Left renal pelvis (tissue), 4 donors: Measurements from ENCODE around the gene CMTM3. TPM values are rescaled to one million over a fixed set of nuclear protein-coding genes. Genes with fewer than 3 reads are reported as not detected.
"Not testable (repeated sequence)": the region's sequence is repeated elsewhere in the genome, so short reads cannot be mapped to it uniquely, and the experiment has no call there.

Source experiments
- DNase-seq, 4 donors: peaks; one replicate each; pipeline ENCODE4 v3.0.0-alpha.2; 2013; ENCODE audit warnings: low read depth in 4 of 4, low spot score in 3 of 4
- polyA plus RNA-seq, 4 donors: library from polyadenylated mRNA; unstranded; fragments of 120-200 nt; gene quantifications; one replicate each; pipeline ENCODE4 v1.2.1, GENCODE V29; 2013; ENCODE audit not compliant: insufficient read length in 4 of 4

CMTM3 gene
- polyA plus RNA-seq, 4 donors = 61.2 to 84.7 (median 70.0) TPM

DNA sequence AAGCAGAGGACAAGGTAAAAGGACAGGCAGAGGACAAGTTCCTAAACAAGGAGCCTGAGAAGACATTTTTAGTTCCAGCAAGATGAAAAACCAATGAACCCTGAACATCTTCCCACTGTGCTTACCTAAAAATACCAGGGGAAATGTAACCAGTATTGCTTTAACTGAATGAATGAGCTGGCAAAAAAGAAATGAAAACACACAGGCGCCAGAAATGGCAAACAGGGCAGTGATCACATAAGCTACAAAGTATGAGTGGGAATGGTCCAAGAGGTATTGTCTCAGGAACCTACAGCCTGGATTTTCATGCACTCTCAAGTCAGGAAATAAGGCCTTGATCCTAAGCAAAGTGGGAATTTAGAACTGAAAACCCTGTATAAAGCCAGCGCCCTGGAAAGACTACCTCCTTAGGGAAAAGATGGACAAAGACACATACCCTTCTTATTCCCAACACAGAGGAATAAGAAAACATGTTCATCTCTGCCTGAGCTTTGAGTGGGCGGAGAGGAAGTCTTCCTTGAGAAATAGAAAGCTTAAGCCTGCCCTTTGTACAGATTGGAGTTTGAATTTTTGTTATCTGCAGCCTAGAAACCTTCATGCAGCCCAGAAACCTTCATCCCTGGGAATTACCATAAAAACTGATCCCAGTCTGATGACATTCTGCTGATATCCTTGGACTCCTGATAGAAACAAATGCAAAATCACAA lies 23.1 kb upstream of the CMTM3 start:
- no peak for DNase-seq

DNA sequence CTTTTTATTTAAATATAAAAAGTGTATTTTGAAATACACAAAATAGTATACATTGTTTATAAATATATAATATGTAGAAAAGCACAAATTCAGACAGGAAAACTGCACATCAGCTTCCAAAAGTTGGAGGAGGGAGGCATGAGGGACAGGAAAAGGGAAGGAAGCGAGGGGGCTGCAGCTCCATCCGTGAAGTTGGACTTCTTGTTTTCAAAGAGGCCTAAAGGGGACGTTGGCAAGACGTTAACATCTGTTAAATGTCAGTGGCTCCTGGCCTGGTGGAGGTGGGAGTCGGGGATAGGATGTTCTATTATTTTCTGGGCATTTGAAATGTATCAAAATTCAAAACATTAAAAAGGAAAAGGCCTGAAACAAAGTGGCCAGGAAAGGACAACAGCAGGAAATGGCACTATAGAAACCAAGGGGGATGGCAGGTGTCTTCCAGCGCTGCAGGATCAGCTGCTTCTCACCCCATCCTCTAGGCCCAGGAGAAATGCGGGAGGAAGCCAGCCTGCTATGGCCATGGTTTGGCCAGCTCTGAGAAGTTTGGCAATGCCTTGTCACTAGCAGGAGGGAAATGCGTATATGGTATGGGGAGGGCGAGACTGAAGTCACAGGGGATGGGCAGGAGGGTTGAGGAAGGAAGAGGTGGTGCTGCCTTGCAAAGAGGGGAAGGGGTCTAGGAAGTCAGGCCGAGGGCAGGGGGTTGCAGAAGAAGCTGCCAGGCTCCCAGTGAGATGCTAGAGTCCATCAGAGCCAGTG lies 18.8 kb upstream of the CMTM3 start:
- no peak for DNase-seq

DNA sequence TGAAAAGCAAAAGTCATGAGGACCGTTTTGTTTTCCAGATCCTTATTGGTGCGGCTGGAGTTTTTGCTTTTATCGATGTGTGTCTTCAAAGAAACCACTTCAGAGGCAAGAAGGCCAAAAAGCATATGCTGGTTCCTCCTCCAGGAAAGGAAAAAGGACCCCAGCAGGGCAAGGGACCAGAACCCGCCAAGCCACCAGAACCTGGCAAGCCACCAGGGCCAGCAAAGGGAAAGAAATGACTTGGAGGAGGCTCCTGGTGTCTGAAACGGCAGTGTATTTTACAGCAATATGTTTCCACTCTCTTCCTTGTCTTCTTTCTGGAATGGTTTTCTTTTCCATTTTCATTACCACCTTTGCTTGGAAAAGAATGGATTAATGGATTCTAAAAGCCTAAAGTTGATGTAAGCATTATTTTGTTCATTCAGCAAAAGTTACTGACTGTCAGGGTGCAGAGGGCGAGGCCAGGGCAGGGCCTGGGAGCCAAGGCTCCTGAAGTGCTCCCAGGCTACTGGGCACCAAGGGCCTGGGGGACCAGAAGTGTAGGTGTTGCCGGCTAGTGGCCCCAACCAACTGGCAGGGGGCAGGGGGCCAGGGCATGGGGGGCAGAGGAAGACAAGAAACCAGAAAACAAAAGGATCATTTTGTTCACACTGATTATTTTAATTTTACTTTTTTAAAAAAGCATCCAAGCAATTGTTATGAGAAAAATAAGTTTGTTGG lies 16.5 kb upstream of the CMTM3 start:
- DNase-seq = no peak

- no peak for DNase-seq
Measured at GRCh38 chr16:66588981-66589713, 15.4 kb upstream of the CMTM3 start.

DNA sequence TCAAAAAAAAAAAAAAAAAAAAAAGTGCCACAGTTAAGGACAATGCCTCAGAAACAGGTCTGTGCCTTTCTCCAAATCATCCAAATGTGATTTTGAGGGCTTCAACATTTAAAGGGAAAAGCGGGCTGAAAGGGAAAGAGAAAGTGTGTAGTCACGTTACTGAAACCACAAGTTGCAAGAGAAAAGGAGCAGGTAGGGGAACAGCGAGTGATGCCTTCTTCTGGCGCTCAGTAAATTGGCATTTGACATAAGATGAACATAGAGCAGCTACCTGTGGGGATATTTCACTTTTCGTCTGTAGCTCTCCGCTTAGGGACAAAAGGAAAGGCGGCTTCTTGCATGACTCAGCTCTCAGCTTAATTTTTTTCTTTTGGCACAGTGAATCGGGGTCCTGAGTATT lies 14.2 kb upstream of the CMTM3 start:
- DNase-seq = no peak

GRCh38 chr16:66591018-66591417 lies 13.5 kb upstream of the CMTM3 start:
- DNase-seq = no peak

DNA sequence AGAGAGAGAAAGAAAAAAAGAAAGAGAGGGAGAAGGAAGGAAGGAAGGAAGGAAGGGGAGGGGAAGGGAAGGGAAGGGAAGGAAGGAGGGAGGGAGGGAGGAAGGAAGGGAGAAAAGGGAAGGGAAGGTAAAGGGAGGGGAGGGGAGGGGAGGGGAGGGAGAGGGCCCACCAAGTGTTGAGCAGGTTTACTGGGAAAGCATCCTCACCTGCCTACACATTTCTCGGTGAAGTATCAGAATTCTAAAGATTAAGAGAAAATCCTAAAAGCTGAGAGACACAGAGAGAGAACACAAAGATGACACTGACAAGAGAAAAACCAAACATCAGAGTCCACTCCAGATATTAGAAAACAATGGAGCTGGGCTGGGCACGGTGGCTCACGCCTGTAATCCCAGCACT lies 12.3 kb upstream of the CMTM3 start:
- DNase-seq = no peak

- no peak for DNase-seq
Measured at GRCh38 chr16:66592814-66593213, 11.7 kb upstream of the CMTM3 start.

DNA sequence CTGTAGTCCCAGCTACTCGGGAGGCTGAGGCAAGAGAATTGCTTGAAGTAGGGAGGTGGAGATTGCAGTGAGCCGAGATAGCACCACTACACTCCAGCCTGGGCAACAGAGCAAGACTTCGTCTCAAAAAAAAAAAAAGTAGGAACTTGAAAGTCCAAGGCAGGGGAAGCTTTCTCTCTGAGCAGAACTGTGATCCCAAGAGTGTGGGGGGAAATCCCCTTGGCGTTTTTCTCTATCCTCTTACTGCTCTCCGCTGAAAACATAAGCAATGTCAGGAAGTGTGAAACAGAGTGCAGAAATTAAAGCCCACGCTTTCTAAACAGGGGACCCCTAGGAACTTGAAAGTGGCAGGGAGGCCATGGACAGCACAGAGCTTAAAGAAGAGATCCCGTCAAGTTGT lies 9.8 kb upstream of the CMTM3 start:
- DNase-seq = no peak

DNA sequence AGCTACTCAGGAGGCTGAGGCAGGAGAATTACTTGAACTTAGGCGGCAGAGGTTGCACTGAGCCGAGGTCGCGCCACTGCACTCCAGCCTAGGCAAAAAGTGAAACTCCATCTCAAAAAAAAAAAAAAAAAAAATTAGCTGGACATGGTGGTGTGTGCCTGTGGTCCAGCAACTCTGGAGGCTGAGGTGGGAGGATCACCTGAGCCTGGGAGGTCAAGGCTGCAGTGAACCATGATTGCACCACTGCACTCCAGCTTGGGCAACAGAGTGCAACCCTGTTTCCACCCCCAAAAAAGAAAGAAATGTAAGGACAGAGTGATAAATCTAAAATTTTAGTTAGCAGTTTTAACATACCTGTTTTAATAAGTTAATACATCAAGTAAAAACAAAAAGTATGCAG lies 7.9 kb upstream of the CMTM3 start:
- DNase-seq = not testable (repeated sequence)

DNA sequence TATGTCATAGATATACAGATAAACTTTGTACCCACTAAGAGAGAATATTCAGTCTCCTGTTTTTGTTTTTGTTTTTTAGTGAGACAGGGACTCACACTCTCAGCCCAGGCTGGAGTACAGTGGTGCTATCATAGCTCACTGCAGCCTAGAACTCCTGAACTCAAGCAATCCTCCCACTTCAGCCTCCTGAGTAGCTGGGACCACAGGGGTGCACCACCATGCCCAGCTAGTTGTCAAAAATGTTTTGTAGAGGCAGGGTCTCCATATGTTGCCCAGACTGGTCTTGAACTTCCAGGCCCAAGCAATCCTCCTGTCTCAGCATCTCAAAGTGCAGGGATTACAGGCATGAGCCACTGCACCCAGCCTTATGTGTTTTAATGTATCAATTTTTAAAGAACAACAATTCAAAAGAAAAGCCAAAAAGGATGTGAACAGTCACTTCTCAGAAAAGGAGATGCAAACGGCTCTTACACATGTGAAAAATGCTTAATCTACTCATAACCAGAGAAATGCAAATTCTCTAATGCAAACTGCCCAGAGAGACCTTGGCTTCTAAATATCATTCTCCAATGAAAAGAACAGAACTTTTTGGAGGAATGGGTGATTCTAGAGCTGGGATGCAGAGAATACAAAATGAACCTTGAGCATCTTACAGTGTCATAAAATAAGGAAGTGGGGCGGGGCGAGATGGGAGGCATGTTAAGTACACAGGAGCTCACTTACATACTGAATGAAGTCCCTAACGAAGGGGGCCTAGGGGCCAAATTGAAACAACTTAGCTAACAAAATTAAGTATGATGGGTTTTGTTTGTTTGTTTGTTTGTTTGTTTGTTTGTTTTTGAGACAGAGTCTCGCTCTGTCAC lies 7.3 kb upstream of the CMTM3 start:
- DNase-seq = no peak

GRCh38 chr16:66598111-66598510 lies 6.4 kb upstream of the CMTM3 start:
- DNase-seq = no peak

DNA sequence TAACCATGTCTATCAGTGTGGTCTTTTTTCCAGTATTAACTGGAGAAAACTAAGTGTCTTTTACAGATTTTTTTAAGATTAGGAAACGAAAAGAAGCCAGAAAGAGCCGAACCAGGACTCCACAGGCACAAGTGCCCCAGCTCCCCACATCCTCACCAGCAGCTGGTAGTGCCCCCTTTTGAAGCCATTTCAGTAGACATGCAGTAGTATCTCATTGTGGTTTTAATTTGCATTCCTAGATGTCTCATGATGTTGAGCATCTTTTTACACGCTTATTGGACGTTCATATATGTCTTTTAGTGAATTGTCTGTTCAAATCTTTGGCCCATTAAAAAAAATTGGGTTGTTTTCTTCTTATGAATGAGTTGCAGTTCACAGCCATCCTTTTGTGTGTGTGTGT lies 4.8 kb upstream of the CMTM3 start:
- DNase-seq = no peak

DNA sequence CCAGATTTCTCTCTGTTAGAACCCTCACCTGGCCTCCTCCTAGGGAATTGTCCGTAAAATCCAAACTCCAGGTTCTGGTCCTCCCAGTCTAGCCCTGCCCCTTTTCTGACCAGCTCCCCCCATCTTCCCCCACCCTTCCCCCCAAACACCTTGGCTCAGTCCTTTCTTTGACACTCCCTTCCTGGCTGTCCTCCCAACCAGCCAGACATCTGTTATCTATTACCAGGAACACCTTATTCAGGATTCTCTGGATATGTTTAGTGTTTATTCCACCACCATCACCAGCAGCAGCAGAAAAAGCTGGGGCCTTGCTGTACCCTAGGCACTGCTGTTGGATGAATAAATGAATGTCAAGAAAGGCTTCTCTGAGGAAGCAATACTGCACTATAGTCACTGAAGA lies 4.0 kb upstream of the CMTM3 start:
- DNase-seq = no peak

DNA sequence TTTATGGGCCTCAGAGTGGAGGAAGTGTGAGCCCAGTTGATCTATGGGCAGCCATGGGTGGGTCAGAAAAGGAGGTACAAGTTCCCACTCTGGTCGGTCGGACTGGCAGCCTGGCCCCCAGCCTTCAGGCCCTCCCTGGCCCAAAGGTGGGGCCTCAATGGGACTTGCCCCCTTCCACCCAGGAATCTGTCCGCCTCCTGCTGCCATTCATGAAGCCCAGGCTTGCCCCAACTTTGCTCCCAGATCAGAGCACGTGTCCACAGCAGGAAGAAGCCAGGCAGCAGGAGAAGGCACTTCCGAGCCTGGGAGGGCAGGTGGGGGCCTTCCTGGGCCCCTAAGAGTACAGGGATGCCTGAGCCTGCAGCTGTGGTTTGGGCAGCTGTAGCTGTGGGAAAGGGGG lies 3.0 kb upstream of the CMTM3 start:
- no peak for DNase-seq

DNA sequence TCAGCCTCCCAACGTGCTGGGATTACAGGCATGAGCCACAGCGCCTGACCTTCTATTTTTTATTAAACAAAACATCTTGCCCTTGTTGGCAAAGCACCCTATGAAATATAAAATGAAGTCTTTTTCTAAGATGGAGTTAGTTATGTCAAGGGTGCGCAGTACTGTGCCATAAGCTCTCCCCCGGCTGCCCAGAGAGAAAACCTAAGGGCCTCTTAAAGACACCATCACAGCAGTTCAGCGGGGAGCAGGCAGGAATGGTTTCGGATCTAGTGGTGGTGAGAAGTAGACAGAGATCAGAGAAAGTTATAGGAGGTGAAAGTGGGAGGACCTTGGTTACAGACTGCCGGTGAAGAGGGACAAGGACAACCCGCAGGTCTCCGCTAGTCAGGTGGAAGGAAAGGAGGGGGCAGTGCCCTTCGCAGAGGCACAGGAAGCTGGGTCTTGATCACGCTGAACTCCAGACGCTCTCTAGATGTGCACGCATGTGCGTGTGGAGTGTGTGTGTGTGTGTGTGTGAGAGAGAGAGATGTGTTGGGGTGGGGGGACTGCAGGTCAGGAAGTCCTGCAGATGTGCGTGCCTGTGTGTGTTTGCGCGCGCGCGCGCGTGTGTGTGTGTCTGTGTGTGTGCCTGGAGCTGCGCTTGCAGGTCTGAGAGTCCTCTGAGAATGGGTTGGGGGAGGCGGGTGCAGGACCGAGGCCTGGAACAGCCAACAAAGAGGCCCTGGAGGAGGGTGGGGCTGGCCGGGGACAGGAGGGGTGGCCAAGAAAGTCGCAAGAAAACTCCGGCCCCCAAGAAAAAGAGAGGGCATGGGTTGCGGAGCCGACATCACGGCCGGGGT lies 748 bp upstream of the CMTM3 start:
- peak in 3 of 4 donors; percentile 46 to 62 (median 59) for DNase-seq

- DNase-seq = peak in 1 of 4 donors; percentile 29
Measured at GRCh38 chr16:66605177-66605978, 874 bp downstream of the CMTM3 start.

GRCh38 chr16:66605979-66606751 lies 1.7 kb downstream of the CMTM3 start:
- DNase-seq = no peak
